ENCODE results near the gene FAM177B.

DNA sequence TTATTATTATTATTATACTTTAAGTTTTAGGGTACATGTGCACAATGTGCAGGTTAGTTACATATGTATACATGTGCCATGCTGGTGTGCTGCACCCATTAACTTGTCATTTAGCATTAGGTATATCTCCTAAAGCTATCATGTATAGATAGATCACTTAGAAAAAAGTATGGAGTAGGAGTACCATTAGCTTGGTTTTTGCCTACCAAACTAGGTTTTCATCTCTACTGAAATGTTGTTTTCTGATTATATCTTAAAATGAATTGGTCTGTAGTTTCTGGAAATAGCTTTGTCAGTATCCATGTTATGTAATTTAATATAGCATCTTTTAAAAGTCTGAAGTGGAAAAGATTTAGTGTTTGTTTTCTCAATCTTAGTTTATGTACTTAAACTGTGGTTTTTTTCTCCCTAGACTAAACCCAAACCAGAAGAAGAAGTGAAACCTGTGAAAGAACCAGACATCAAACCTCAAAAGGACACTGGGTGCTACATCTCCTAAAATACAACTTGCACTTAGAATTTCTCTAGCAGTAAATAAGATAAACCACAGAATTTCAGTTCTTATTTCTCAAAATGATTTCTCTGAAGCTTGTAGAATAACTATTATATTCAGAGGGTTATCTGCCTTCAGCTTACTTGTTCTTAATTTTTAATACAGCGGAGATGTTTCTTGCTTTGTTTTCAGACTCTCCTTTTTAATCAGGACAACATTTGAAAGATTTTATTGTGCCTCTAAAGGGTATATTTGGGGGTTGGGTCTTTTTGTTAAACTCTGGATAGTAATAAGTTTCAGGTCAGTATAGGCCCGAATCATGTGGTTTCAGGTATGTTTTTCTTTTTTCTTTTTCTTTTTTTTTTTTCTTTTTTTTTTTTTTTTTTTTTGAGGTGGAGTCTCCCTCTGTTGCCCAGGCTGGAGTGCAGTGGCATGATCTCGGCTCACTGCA, 4.5 kb upstream of the FAM177B start:
- TF ChIP-seq EZH2phosphoT487 (IDR thresholded peaks at IDR 0.05; ENCODE audit: borderline replicate concordance): no peak
- TF ChIP-seq, protein P1, sequence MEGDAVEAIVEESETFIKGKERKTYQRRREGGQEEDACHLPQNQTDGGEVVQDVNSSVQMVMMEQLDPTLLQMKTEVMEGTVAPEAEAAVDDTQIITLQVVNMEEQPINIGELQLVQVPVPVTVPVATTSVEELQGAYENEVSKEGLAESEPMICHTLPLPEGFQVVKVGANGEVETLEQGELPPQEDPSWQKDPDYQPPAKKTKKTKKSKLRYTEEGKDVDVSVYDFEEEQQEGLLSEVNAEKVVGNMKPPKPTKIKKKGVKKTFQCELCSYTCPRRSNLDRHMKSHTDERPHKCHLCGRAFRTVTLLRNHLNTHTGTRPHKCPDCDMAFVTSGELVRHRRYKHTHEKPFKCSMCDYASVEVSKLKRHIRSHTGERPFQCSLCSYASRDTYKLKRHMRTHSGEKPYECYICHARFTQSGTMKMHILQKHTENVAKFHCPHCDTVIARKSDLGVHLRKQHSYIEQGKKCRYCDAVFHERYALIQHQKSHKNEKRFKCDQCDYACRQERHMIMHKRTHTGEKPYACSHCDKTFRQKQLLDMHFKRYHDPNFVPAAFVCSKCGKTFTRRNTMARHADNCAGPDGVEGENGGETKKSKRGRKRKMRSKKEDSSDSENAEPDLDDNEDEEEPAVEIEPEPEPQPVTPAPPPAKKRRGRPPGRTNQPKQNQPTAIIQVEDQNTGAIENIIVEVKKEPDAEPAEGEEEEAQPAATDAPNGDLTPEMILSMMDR (conservative IDR thresholded peaks at IDR 0.05; ENCODE audit: low read length): no peak
